Measurements from ENCODE around the gene EIF4G2.
A peak's percentile ranks its signal among the peaks of the same experiment; 100 is the strongest.

EIF4G2 gene

GRCh38 chr11:10813945-10814344 is 5.2 kb upstream of the EIF4G2 start:
- Histone ChIP-seq H3K4me1 (no peaks in the 10 kb centered on the region), H3K4me2 (ENCODE audit: low read length) (no peak overlapping the region), H3K79me2 (no peaks in the 10 kb centered on the region), H3K9me3 (ENCODE audit: control insufficient read depth, low read length) (no peaks in the 10 kb centered on the region), H2AFZ (no peak overlapping the region), H3K36me3 (ENCODE audit: control insufficient read depth, insufficient read depth, low read length) (no peaks in the 10 kb centered on the region), H3K4me3 (ENCODE audit: low read depth, low read length) (no peak overlapping the region), H3K27me3 (ENCODE audit: control insufficient read depth, insufficient read depth, low read length) (no peaks in the 10 kb centered on the region), H3K9ac (no peak overlapping the region), H3K27ac (no peak overlapping the region)
- TF ChIP-seq, protein P1, sequence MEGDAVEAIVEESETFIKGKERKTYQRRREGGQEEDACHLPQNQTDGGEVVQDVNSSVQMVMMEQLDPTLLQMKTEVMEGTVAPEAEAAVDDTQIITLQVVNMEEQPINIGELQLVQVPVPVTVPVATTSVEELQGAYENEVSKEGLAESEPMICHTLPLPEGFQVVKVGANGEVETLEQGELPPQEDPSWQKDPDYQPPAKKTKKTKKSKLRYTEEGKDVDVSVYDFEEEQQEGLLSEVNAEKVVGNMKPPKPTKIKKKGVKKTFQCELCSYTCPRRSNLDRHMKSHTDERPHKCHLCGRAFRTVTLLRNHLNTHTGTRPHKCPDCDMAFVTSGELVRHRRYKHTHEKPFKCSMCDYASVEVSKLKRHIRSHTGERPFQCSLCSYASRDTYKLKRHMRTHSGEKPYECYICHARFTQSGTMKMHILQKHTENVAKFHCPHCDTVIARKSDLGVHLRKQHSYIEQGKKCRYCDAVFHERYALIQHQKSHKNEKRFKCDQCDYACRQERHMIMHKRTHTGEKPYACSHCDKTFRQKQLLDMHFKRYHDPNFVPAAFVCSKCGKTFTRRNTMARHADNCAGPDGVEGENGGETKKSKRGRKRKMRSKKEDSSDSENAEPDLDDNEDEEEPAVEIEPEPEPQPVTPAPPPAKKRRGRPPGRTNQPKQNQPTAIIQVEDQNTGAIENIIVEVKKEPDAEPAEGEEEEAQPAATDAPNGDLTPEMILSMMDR (IDR thresholded peaks at IDR 0.05): no peak

GRCh38 chr11:10809373-10810160 is 841 bp upstream of the EIF4G2 start:
- Histone ChIP-seq H3K9me3 (ENCODE audit: control insufficient read depth, low read length) (no peaks in the 10 kb centered on the region), H3K36me3 (ENCODE audit: control insufficient read depth, insufficient read depth, low read length) (no peaks in the 10 kb centered on the region)

DNA sequence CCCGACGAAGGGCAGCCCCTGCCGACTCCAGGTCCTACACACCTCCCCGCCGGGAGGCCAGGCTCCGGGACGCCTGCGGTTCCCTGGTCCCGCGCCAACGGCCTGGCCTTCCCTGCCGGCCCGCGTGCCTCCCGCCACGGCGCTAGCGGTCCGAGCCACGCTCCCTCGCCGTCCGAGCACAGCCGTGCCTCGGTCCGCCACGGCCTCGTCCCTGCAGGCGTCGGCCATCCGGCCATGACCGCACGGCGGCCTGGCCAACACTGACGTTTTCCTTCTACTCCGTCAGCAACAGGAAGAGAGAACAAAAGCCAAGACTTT is 532 bp downstream of the EIF4G2 start:
- TF ChIP-seq, protein P1 (IDR thresholded peaks at IDR 0.05): no peak
- peak overlapping the region; percentile 99 for H3K27ac ChIP-seq
- H3K4me3 ChIP-seq (ENCODE audit: low read depth, low read length): peak overlapping the region; percentile 70
- H3K79me2 ChIP-seq: peaks cover 9% of the 10 kb centered on the region
- H3K36me3 ChIP-seq (ENCODE audit: control insufficient read depth, insufficient read depth, low read length): no peaks in the 10 kb centered on the region
- peaks cover 2% of the 10 kb centered on the region for H3K4me1 ChIP-seq
- peak overlapping the region; percentile 90 for H2AFZ ChIP-seq
- H3K27me3 ChIP-seq (ENCODE audit: control insufficient read depth, insufficient read depth, low read length): no peaks in the 10 kb centered on the region
- peak overlapping the region; percentile 65 for H3K4me2 ChIP-seq (ENCODE audit: low read length)
- peak overlapping the region; percentile 89 for H3K9ac ChIP-seq
- H3K9me3 ChIP-seq (ENCODE audit: control insufficient read depth, low read length): no peaks in the 10 kb centered on the region

More at GRCh38 chr11:10809373-10810160, 841 bp upstream of the EIF4G2 start:
- Histone ChIP-seq H3K27ac (peak overlapping the region; percentile 99), H3K27me3 (ENCODE audit: control insufficient read depth, insufficient read depth, low read length) (no peaks in the 10 kb centered on the region), H3K4me1 (peaks cover 2% of the 10 kb centered on the region), H3K79me2 (peaks cover 9% of the 10 kb centered on the region), H3K4me3 (ENCODE audit: low read depth, low read length) (peak overlapping the region; percentile 70), H2AFZ (peak overlapping the region; percentile 97), H3K9ac (peak overlapping the region; percentile 95), H3K4me2 (ENCODE audit: low read length) (peak overlapping the region; percentile 93)
- TF ChIP-seq, protein P1 (IDR thresholded peaks at IDR 0.05): no peak

- H3K4me3 ChIP-seq (ENCODE audit: low read depth, low read length): peak overlapping the region; percentile 70
- peaks cover 9% of the 10 kb centered on the region for H3K79me2 ChIP-seq
These were observed 1.1 kb downstream of the EIF4G2 start for GRCh38 chr11:10807493-10808234.

More at GRCh38 chr11:10807493-10808234, 1.1 kb downstream of the EIF4G2 start:
- Histone ChIP-seq H3K9me3 (ENCODE audit: control insufficient read depth, low read length) (no peaks in the 10 kb centered on the region), H3K4me2 (ENCODE audit: low read length) (peak overlapping the region; percentile 65), H2AFZ (peak overlapping the region; percentile 90), H3K4me1 (peaks cover 2% of the 10 kb centered on the region), H3K9ac (peak overlapping the region; percentile 89), H3K36me3 (ENCODE audit: control insufficient read depth, insufficient read depth, low read length) (no peaks in the 10 kb centered on the region), H3K27me3 (ENCODE audit: control insufficient read depth, insufficient read depth, low read length) (no peaks in the 10 kb centered on the region), H3K27ac (peak overlapping the region; percentile 99)
- TF ChIP-seq, protein P1 (IDR thresholded peaks at IDR 0.05): no peak
